Spleen (tissue), 11 donors: Measurements from ENCODE around the gene MAP1LC3B. TPM values are rescaled to one million over a fixed set of nuclear protein-coding genes. Genes with fewer than 3 reads are reported as not detected.
A peak's percentile ranks its signal among the peaks of the same experiment; 100 is the strongest.

Experiments
- DNase-seq: peaks from one replicate; pipeline ENCODE4 v3.0.0-alpha.2; 2020
- H3K27ac ChIP-seq, 8 donors: fragments of 200-600 bp; sonication (generic) in 7 of 8; 1 replicate in 4 of 8; 2 replicates in 4 of 8; pipeline versions ENCODE4 v1.5.0 to v1.8.0; 2016 to 2021; ENCODE audit warnings: inconsistent platforms in 4 of 8, mild to moderate bottlenecking in 4 of 8, moderate library complexity in 1 of 8
- H3K27me3 ChIP-seq, 7 donors: fragments of 200-600 bp; sonication (generic) in 6 of 7; replicated peaks in 1 of 7; 1 replicate in 4 of 7; 2 replicates in 3 of 7; pipeline versions ENCODE4 v1.5.0 to v1.8.0; 2016 to 2021; ENCODE audit warnings: inconsistent platforms in 3 of 7, mild to moderate bottlenecking in 1 of 7
- H3K36me3 ChIP-seq, 6 donors: fragments of 200-600 bp; sonication (generic) in 5 of 6; 1 replicate in 4 of 6; 2 replicates in 2 of 6; pipeline versions ENCODE4 v1.5.0 to v1.8.0; 2016 to 2021; ENCODE audit warnings: inconsistent platforms in 2 of 6
- H3K4me1 ChIP-seq, 6 donors: fragments of 200-600 bp; sonication (generic) in 5 of 6; 1 replicate in 3 of 6; 2 replicates in 3 of 6; pipeline versions ENCODE4 v1.5.0 to v1.8.0; 2016 to 2021; ENCODE audit warnings: inconsistent platforms in 3 of 6
- H3K4me3 ChIP-seq, 8 donors: fragments of 200-600 bp; sonication (generic) in 7 of 8; 1 replicate in 4 of 8; 2 replicates in 4 of 8; pipeline versions ENCODE4 v1.5.0 to v1.8.0; 2016 to 2021; ENCODE audit warnings: inconsistent platforms in 4 of 8, mild to moderate bottlenecking in 4 of 8, moderate library complexity in 2 of 8
- H3K9me3 ChIP-seq, 8 donors: fragments of 200-600 bp; sonication (generic) in 7 of 8; 1 replicate in 4 of 8; 2 replicates in 4 of 8; pipeline versions ENCODE4 v1.5.0 to v1.8.0; 2016 to 2021; ENCODE audit warnings: inconsistent platforms in 4 of 8
- CTCF ChIP-seq, 11 experiments: fragments of 200-600 bp in 7 of 11; fragments of 450-650 bp in 4 of 11; sonication (generic) in 4 of 11; IDR thresholded peaks in 8 of 11; conservative IDR thresholded peaks in 3 of 11; 1 replicate in 7 of 11; 2 replicates in 4 of 11; pipeline versions ENCODE4 v1.4.0 to v1.8.0; 2016 to 2021; ENCODE audit warnings: antibody characterized with exemption in 11 of 11, inconsistent platforms in 4 of 11, mild to moderate bottlenecking in 1 of 11
- POLR2A ChIP-seq, 3 donors: fragments of 450-650 bp; IDR thresholded peaks; one replicate each; pipeline ENCODE4 v1.5.1; 2017; ENCODE audit warnings: antibody characterized with exemption in 3 of 3, mild to moderate bottlenecking in 1 of 3
- POLR2AphosphoS5 ChIP-seq, 3 donors: sonication (generic); formaldehyde crosslinking; IDR thresholded peaks; one replicate each; pipeline ENCODE4 v1.5.1; 2017; ENCODE audit warnings: antibody characterized with exemption in 3 of 3
- WGBS, 5 donors: extraction: QIAGEN DNeasy Blood & Tissue Kit in 3 of 5; methylation state at CpG; one replicate each; pipeline versions ENCODE4 v1.1.5 to v1.1.7; 2013 to 2018; 5-methylcytosine and 5-hydroxymethylcytosine counted together
- intact Hi-C: fragments of 100-400 bp; cut with DNase I; formaldehyde crosslinking; loops from one replicate; pipeline ENCODE4 v1.15.0; 2023; ENCODE audit warnings: low total_unique reads
- polyA plus RNA-seq, 3 donors: library from polyadenylated mRNA; stranded (reverse); fragments of 200-250 nt; gene quantifications; one replicate each; pipeline ENCODE4 v1.2.1, GENCODE V29; 2013
- total RNA-seq, 7 donors: library from RNA; depleted of rRNA in 3 of 7; stranded (reverse); fragments of >200 nt in 3 of 7; fragmentation: NEBNext Ultra II Directional in 4 of 7; extraction: Animal tissue kit (Norgen Biotek cat#: 25700) in 4 of 7; gene quantifications; one replicate each; pipeline versions ENCODE4 v1.1.0 to v1.2.1, GENCODE V29; 2016 to 2021
- donor health status: healthy with polysubstance abuse.
- donor health status: DM: no; HTN: no; CAD: no; lungs with moderate emphysema.
- donor health status: DM: no; HTN: no; CAD: no.
- donor health status: Bipolar disorder and iron deficiency.
- donor health status: healthy.
- donor health status: DM: no; HTN: no; CAD: no.
- donor health status: DM: yes; HTN: yes; CAD: no.

The MAP1LC3B gene
- total and polyA plus RNA-seq, 10 donors: 32.3 to 71.4 (median 54.9) TPM

GRCh38 chr16:87421003-87421912 is 29.1 kb downstream of the MAP1LC3B start:
- no peak overlapping the region for H3K4me3 ChIP-seq
- WGBS, 5 donors: 88 to 94% (median 94%) methylated on average over 18 to 25 of the region's 25 CpGs
- intact Hi-C loops: no loop called here
- H3K9me3 ChIP-seq: no peaks in the 10 kb centered on the region
- DNase-seq: no peak
- TF ChIP-seq CTCF (IDR thresholded peaks at IDR 0.05 in 8 of 11, conservative IDR thresholded peaks at IDR 0.05 in 3 of 11) (no peak), POLR2A (IDR thresholded peaks at IDR 0.05) (no peak), POLR2AphosphoS5 (IDR thresholded peaks at IDR 0.05) (no peak)
- H3K27me3 ChIP-seq: no peaks in the 10 kb centered on the region
- H3K27ac ChIP-seq: no peak overlapping the region
- H3K36me3 ChIP-seq: peaks cover 0 to 82% (median 30%) of the 10 kb centered on the region in 6 donors
- no peaks in the 10 kb centered on the region for H3K4me1 ChIP-seq

- Histone ChIP-seq H3K4me1 (no peaks in the 10 kb centered on the region), H3K27ac (no peak overlapping the region), H3K9me3 (no peaks in the 10 kb centered on the region), H3K36me3 (peaks cover 0 to 74% (median 25%) of the 10 kb centered on the region in 6 donors), H3K27me3 (no peaks in the 10 kb centered on the region), H3K4me3 (no peak overlapping the region)
- WGBS, 5 donors: 93 to 98% (median 95%) methylated on average over 11 of the region's 11 CpGs
- DNase-seq: no peak
- intact Hi-C loops: no loop called here
- no peak for TF ChIP-seq CTCF (IDR thresholded peaks at IDR 0.05 in 8 of 11, conservative IDR thresholded peaks at IDR 0.05 in 3 of 11)
- TF ChIP-seq POLR2A (IDR thresholded peaks at IDR 0.05): no peak
These were observed 30.0 kb downstream of the MAP1LC3B start for GRCh38 chr16:87422106-87422505.

DNA sequence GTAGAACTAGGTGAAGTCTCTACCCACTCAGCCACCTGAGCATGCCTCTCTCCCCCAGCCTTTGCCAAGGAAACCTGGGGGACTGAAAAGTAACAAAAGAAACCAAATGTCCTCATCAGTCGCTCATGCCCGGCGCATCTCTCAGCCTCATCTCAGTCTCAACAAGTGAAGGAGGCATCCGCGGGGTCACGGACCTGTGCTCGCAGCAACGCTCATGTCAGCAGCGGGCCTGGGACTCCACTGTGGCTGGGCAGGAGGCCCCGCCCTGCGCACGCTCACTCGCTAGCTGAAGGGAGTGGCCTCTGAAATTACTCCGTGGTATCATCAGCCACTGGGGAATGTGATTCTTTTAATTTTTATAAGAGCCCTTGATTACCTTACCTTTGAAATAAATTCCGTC is 31.3 kb downstream of the MAP1LC3B start:
- DNase-seq: no peak
- no peaks in the 10 kb centered on the region for H3K9me3 ChIP-seq
- intact Hi-C loops: no loop called here
- no peaks in the 10 kb centered on the region for H3K27me3 ChIP-seq
- TF ChIP-seq POLR2A (IDR thresholded peaks at IDR 0.05): no peak
- TF ChIP-seq POLR2AphosphoS5 (IDR thresholded peaks at IDR 0.05): peak in 1 of 3 donors; percentile 9
- H3K27ac ChIP-seq: no peak overlapping the region
- no peak overlapping the region for H3K4me3 ChIP-seq
- H3K36me3 ChIP-seq: peaks cover 0 to 62% (median 17%) of the 10 kb centered on the region in 6 donors
- no peaks in the 10 kb centered on the region for H3K4me1 ChIP-seq
- 95 to 97% (median 96%) methylated on average over 15 of the region's 15 CpGs for WGBS, 5 donors

DNA sequence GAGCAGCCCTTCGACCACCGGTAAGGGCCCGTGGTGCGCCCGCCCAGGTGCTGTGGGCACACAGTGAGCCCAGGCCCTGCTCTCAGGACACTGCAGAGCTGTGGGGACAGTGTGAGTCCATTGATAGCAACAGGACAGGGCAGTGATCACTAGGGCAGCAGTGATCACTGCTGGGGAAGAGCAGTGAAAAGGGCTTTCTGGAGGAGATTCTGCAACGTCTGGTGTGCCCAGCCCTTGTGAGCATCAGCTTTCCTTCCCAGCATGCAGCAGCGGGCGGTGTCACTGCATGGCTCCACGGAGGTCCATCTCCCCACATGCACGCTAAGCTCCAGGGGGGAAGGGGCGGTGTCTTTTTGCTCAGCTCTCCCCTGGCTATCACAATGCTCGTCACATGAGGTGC is 32.1 kb downstream of the MAP1LC3B start:
- H3K4me1 ChIP-seq: no peaks in the 10 kb centered on the region
- H3K27me3 ChIP-seq: no peaks in the 10 kb centered on the region
- no peak overlapping the region for H3K4me3 ChIP-seq
- no peaks in the 10 kb centered on the region for H3K9me3 ChIP-seq
- intact Hi-C loops: no loop called here
- 81 to 90% (median 89%) methylated on average over 7 to 12 of the region's 12 CpGs for WGBS, 5 donors
- peaks cover 0 to 62% (median 19%) of the 10 kb centered on the region in 6 donors for H3K36me3 ChIP-seq
- DNase-seq: no peak
- no peak for TF ChIP-seq POLR2AphosphoS5 (IDR thresholded peaks at IDR 0.05)
- TF ChIP-seq POLR2A (IDR thresholded peaks at IDR 0.05): no peak
- TF ChIP-seq CTCF (IDR thresholded peaks at IDR 0.05 in 8 of 11, conservative IDR thresholded peaks at IDR 0.05 in 3 of 11): no peak
- H3K27ac ChIP-seq: no peak overlapping the region
